NCI-H2196 (cell line): Measurements from ENCODE around the gene THEMIS.
"Not testable (repeated sequence)": the region's sequence is repeated elsewhere in the genome, so short reads cannot be mapped to it uniquely, and the experiment has no call there.

ENCODE experiments used
- DNase-seq: peaks from one replicate; lab custom pipeline; 2025; ENCODE audit not compliant: unreplicated experiment; lab: John Stamatoyannopoulos, UW

The THEMIS gene

DNA sequence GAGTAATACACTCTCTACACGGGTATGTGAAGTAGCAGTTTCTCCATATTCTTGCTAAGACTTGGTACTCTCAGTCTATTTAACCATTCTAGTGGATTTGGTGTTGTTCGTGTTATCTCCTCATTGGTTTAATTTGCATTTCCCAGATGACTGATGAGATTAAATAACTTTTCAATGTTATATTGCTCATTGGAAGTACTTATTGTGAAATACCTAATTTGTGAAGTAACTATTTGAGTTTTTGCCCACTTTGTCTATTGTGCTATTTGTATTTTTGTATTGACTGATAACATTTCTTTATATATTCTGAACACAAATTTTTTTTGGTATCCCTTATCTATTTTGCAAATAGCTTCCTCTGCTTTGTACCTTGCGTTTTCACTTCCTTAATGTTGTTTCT lies 167.9 kb downstream of the THEMIS start:
- DNase-seq: no peak

- no peak for DNase-seq
These were observed 173.5 kb downstream of the THEMIS start for GRCh38 chr6:127727260-127727953.

DNA sequence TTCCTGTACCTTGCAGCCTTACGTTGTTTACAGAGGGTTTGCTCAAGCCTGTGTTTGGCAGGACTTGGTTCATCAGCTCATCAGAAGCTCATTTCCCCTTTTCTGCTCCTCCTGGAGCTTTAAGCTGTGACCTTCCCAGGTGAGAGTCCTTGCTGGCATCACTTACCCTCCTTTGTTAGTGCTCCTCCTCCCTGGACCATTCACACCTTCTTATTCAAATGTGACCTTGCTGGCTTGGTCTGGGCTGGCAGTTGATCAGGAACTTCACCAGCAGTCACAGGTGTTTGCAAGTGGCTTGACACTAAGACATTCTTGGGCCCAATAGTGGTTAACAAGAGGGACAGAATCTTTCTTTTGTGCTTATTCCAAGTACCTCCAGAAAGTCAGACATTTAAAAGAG lies 175.0 kb downstream of the THEMIS start:
- DNase-seq: no peak

DNA sequence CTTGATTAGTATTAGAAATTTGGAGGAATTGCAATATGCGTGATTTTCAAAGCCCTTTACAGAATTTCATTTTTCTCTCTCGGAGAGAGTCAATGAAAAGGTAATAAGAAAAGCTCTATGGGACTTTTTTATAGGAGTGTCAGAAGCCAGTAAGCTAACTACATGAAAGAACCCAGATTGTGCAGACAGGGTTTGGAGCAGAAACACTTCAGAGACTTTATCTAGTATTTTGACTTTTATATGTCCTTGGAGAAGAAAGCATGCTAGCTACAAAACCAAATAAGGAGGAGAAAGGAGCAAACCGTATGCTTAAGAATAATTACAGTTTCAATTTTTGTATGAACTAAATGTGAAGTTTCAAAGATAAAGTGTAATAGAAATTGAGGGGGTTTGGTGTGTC lies 182.2 kb downstream of the THEMIS start:
- DNase-seq: no peak

GRCh38 chr6:127717384-127717783 lies 183.5 kb downstream of the THEMIS start:
- DNase-seq: no peak

GRCh38 chr6:127716465-127716864 lies 184.4 kb downstream of the THEMIS start:
- no peak for DNase-seq

GRCh38 chr6:127710668-127711067 lies 190.2 kb downstream of the THEMIS start:
- DNase-seq: no peak

GRCh38 chr6:127706216-127706615 lies 194.6 kb downstream of the THEMIS start:
- DNase-seq: no peak

- DNase-seq: no peak
These were observed 205.8 kb downstream of the THEMIS start for GRCh38 chr6:127695108-127695507.

- no peak for DNase-seq
These were observed 209.7 kb downstream of the THEMIS start for GRCh38 chr6:127691146-127691545.

DNA sequence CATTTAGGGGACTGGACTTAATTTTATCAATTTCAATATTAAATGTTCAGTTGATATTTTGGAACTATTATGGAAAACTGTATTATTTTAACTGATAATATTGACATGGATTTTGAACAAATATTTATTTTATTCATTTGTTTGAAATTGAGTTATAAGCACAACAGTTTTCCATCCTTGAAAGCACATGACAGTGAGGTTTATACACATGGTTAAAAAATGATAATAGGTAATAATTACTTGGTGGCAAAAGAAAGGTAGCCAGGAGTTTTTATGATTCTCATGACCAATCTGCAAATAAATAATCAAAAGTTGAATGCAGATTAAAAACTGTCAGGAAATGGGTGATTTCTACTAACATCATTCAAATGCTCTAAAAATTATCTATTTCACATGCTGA lies 210.3 kb downstream of the THEMIS start:
- no peak for DNase-seq

- DNase-seq: no peak
These were observed 210.8 kb downstream of the THEMIS start for GRCh38 chr6:127690092-127690491.

DNA sequence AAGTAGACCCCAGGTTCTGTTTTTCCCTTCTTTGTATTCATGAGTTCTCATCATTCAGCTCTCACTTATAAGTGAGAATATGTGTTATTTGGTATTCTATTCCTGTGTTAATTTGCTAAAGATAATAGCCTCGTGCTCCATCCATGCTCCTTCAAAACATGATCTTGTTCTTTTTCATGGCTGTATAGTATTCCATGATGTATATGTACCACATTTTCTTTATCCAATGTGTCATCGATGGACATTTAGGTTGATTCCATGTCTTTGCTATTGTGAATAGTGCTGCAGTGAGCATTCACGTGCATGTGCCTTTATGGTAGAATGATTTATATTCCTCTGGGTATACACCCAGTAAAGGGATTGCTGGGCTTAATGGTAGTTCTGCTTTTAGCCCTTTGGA lies 213.4 kb downstream of the THEMIS start:
- DNase-seq: not testable (repeated sequence)

DNA sequence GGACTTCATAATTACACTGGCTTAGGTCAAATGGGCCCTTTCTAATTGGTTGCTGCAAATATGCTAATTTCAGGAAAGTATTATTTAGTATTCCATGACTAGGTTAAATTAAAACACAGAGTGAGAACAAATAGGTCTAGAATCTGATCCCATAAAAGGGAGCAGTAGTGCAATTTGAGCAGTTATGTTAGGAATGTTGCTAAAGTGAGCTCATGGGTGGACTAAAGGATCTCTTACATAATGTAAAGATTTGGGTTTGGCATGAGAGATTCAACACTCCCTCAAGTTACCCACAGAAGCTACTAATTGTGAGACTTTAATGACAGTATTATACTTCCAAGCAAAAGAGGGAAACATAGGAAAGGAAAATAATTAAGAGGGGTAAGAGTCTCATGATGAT lies 214.8 kb downstream of the THEMIS start:
- no peak for DNase-seq

DNA sequence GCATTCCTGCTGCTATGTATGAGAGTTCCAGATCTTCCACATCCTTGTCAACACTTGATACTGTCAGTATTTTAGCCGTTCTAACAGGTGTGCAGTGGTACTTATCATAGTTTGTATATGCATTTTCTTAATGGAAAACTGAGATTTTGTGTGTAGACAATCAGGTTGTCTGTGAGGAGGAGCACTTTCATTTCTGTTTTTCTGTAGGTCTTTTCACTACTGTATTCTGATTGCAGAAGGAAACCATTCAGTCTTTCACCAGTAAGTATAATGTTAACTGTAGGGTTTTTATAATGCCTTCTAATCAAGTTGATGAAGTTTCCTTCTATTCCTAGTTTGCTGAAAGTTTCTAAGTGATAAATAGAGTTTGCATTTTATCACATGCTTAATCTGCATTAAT lies 216.4 kb downstream of the THEMIS start:
- no peak for DNase-seq
